Adrenal gland (tissue), 5 donors: ENCODE results near the gene SKOR1.

Experiments used
- CTCF ChIP-seq, 6 experiments: fragments of 450-650 bp in 4 of 6; fragments of 200-600 bp in 2 of 6; sonication (generic) in 1 of 6; IDR thresholded peaks; 1 replicate in 5 of 6; 2 replicates in 1 of 6; pipeline versions ENCODE4 v1.5.1 to v1.8.0; 2016 to 2021; ENCODE audit warnings: antibody characterized with exemption in 6 of 6, mild to moderate bottlenecking in 2 of 6, moderate library complexity in 1 of 6
- POLR2A ChIP-seq, 2 donors: fragments of 450-650 bp; IDR thresholded peaks; one replicate each; pipeline ENCODE4 v1.6.1; 2017; ENCODE audit warnings: antibody characterized with exemption in 2 of 2, mild to moderate bottlenecking in 2 of 2, moderate library complexity in 1 of 2
- donor health status: DM: no; HTN: no; CAD: no.

GRCh38 chr15:67799801-67800205, 25.5 kb upstream of the SKOR1 start:
- TF ChIP-seq CTCF (IDR thresholded peaks at IDR 0.05) (no peak), POLR2A (IDR thresholded peaks at IDR 0.05) (no peak)
